HG03139 (cell line): ENCODE data around the gene LRP1B.
"Not testable (repeated sequence)": the region's sequence is repeated elsewhere in the genome, so short reads cannot be mapped to it uniquely, and the experiment has no call there.

Experiments used
- ATAC-seq: cut with Tn5 transposase; IDR thresholded peaks from one replicate; pipeline ENCODE4 v1.9.1; 2021; ENCODE audit not compliant: unreplicated experiment

LRP1B gene

GRCh38 chr2:141900826-141901225, 230.0 kb downstream of the LRP1B start:
- ATAC-seq, result no peak

- no peak for ATAC-seq
These were observed 231.1 kb downstream of the LRP1B start for GRCh38 chr2:141899740-141900139.

GRCh38 chr2:141889788-141890187, 241.0 kb downstream of the LRP1B start:
- ATAC-seq, result no peak

GRCh38 chr2:141888987-141889555, 241.7 kb downstream of the LRP1B start:
- no peak for ATAC-seq

DNA sequence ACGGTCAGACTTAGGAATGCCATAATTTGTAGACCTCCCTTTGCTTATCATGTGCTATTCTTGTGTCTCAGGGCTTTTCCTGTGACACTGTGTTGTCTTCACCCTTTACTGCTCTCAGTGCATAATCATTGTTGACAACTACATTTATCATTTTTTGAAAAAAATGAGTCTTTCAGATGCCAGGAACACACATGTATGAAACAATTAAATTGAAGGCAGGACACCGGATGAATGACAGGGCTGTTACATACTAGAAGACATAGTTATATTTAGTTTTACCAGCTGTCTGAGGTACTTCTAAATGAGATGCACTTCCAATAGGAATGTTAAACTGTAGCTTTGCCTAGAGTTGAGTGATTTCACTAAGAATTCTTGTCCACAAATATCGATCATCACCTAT, 243.5 kb downstream of the LRP1B start:
- no peak for ATAC-seq

- ATAC-seq, result no peak
These were observed 252.8 kb downstream of the LRP1B start for GRCh38 chr2:141878016-141878415.

- ATAC-seq, result no peak
These were observed 258.7 kb downstream of the LRP1B start for GRCh38 chr2:141871913-141872634.

DNA sequence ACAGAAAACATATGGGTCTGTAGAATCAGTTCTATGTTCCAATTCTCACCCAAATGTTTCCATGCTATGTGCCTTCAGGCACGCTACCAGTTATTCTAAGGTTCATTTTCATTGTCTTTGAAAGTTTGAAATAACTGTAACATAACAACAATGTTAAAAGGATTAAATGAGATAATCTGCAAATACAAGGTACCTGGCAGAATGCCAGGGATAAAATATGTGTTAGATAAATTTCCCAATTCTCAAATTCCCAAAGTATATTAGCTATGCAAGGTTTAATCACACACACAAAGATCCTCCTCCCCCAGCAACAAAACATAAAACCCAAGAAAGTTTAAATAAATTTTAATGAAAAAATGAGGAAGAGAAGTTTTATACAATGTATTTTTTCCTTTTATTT, 261.2 kb downstream of the LRP1B start:
- ATAC-seq, result no peak

- no peak for ATAC-seq
These were observed 266.9 kb downstream of the LRP1B start for GRCh38 chr2:141863964-141864363.

DNA sequence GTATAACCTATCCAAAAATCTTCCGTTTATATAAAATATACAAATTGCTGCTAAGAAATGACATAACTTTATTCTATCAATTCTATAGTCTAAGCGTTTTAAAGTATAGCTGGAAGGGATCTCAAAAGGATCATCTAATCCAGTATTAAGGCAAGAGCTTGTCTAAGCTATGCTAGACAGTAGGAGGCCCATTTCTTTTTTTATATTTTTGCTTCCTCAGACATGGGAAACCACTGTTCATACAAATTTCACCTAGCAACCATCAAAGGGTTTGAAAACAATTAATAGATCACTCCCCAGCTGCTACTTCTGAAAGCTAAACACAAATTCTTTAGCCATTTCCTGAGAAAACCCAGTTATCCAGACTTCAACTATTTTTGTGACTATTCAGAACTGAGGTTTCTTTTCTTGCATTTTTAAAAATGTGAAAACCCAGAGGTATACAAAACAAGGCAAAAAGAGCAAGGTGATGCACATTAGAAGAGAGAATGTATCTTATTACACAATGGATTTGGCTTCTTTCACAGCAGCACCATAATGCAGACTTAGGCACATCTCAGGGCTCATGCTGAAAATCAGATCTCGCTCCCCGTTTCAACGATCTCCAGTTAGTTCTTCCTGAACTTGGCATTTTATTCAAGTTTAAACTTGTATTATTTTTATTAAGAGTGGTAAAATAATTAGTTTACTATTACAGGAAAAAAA, 274.4 kb downstream of the LRP1B start:
- ATAC-seq, result no peak

GRCh38 chr2:141848191-141848590, 282.6 kb downstream of the LRP1B start:
- no peak for ATAC-seq

- ATAC-seq, result no peak
These were observed 286.6 kb downstream of the LRP1B start for GRCh38 chr2:141844231-141844630.

DNA sequence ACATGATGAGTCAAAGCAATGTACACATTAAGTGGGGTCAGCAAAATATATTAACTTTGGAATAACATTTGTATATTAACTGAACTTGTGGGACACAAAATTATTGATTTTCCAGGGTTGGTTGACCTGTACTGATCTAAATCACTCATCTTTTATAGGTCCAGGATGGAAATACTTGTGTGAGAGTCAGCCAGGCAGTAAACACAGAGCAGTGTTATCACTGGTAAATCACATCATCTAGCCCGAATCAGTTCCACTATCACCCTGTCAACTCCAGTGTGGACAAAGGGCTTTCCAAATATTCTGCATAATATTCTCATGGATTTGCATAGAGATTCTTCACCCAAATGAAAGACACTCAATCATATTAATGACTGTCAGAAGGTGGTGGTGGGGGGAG, 295.7 kb downstream of the LRP1B start:
- ATAC-seq, result no peak

- ATAC-seq, result no peak
These were observed 302.1 kb downstream of the LRP1B start for GRCh38 chr2:141828761-141829160.

DNA sequence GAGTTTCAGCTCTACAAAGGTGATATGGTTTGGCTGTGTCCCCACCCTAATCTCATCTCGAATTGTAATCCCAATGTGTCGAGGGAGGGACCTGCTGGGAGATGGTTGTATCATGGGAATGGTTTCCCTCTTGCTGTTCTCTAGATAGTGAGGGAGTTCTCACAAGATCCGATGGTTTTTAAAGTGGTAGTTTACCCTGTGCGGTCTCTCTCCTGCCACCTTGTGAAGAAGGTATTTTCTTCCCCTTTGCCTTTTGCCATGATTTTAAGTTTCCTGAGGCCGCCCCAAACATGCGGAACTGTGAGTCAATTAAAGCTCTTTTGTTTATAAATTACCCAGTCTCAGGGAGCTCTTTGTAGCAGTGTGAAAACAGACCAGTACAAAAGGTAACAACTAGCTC, 306.0 kb downstream of the LRP1B start:
- ATAC-seq, result no peak

DNA sequence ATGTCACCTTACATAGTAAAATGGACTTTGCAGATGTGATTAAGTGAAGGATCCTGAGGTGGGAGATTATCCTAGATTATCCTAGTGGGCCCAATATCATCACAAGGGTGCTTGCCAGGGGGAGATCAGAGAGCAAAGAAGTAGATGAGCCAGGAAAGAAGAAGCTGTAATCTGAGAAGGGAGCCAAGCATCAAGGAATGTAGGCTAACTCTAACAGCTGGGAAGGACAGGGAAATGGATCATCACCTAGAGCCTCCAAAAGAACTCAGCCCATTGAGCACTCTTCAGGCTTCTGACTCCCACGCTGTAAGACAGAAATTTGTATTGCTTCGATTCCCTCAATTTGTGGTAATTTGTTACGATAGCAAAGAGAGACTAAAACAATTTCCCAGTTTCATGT, 309.9 kb downstream of the LRP1B start:
- no peak for ATAC-seq

DNA sequence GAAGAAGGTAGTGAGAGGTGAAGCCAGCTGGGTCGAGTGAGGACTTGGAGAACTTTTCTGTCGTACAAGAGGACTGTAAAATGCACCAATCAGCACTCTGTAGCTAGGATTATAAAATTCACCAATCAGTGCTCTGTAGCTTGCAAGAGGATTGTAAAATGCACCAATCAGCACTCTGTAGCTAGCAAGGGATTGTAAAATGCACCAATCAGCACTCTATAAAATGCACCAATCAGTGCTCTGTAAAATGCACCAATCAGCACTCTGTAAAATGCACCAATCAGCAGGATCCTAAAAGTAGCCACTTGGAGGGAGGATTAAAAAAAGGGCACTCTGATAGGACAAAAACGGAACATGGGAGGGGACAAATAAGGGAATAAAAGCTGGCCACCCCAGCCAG, 315.5 kb downstream of the LRP1B start:
- ATAC-seq, result not testable (repeated sequence)

DNA sequence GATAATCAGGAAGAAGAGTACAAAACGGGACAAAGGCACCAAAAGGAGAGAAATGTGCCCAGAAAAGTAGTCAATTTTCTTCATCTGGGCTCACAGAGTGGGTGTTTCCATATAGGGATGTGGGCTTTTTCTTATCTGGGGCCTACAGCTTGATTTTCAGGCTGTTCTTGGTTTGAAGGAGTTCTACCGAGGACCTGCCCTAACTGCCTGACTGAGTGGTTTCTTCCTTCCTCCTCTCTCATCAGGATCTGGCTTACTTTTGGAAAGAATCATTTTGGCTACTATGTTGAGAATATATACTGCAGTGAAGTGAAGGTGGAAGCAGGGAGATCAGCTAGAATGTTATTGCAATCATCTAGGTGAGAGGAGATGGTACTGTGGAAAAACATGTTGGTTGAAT, 316.7 kb downstream of the LRP1B start:
- no peak for ATAC-seq

- ATAC-seq, result no peak
These were observed 320.7 kb downstream of the LRP1B start for GRCh38 chr2:141810148-141810547.

DNA sequence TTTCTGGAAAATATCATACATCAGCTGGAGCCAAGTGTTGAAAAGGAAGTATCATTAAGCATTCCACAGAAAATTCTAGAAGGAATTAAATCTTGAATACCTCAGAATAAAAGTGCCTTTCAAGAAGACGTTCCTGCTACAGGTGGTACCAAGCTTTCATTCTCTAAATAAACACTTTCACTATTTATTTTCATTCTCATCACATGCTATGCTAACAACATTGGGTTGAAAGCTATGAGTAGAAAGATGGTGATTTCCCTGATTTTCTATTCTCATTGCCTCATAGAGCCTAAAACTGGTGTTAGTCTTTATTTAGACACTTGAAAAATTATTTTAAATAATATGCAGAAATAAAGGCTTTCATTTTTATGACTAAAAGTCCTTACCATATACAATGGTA, 324.7 kb downstream of the LRP1B start:
- no peak for ATAC-seq

DNA sequence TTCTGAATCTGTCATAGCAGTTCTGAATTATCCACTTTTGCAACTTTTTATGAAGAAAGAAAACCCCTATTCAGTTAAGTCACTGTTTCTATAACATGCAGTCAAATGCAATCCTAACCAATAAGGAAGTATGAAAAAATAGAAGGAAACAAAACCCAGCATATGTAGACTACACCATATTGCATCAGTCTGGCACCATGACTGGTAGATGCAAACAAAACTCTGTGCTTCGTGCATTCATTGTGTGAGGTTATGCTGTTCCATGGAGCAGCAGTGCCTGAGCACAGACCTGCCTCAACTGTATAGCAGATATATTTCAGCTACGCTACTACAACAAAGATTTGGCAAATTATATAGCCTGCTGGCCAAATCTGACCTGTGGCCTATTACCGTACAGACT, 325.5 kb downstream of the LRP1B start:
- no peak for ATAC-seq

DNA sequence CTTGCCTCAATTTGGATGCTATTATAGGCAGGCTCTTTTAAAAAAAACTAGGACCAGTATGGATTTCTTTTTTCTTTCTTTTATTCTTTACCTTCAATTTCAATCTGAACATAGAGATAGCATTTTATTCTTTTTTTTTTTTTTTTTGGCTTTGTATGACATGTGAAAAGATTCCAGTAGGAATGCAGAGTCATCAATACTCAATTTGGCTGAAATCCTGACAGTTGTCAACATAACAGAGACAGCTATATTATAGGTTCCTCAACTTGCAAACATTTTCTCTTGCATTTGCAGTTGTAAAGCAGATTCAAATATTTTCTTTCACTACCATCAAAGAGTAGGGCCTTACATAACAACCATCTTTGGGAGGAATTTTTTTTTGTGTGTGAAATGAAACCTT, 334.4 kb downstream of the LRP1B start:
- ATAC-seq, result no peak
